WTC11 (cell line): ENCODE data around the gene RCE1. TPM values are rescaled to one million over a fixed set of nuclear protein-coding genes. Genes with fewer than 3 reads are reported as not detected.

ENCODE experiments used
- ATAC-seq: fragments of 200-7000 bp; cut with Tn5 transposase; 2 replicates; pipeline ENCODE4 v1.10.0; 2021; ENCODE audit warnings: mild to moderate bottlenecking, moderate library complexity
- CTCF ChIA-PET: fragments of 300-600 bp; sonication (Branson Sonifier 250); formaldehyde crosslinking; loops from one replicate; lab custom pipeline; 2021; ENCODE audit warnings: antibody characterized with exemption; lab: Charles Lee
- POLR2A ChIA-PET: fragments of 350-600 bp; sonication (Branson Sonifier 250); formaldehyde crosslinking; loops from one replicate; lab custom pipeline; 2021; ENCODE audit warnings: antibody characterized with exemption; lab: Charles Lee
- DNase-seq: peaks from one replicate; pipeline ENCODE4 v3.0.0; 2021; ENCODE audit warnings: low spot score
- H3K27ac Mint-ChIP-seq: 2 replicates; pipeline ENCODE4 v1.8.0; 2021; ENCODE audit warnings: mixed read lengths
- H3K27me3 Mint-ChIP-seq: 2 replicates; pipeline ENCODE4 v1.8.0; 2021; ENCODE audit warnings: low read depth, mild to moderate bottlenecking, moderate library complexity, mixed read lengths
- H3K36me3 Mint-ChIP-seq: 2 replicates; pipeline ENCODE4 v1.8.0; 2021; ENCODE audit warnings: mixed read lengths
- H3K4me1 Mint-ChIP-seq: 2 replicates; pipeline ENCODE4 v1.8.0; 2022; ENCODE audit warnings: mixed read lengths
- H3K4me3 Mint-ChIP-seq: 2 replicates; pipeline ENCODE4 v1.8.0; 2021; ENCODE audit warnings: mild to moderate bottlenecking, moderate library complexity, mixed read lengths
- H3K9me3 Mint-ChIP-seq: 2 replicates; pipeline ENCODE4 v1.8.0; 2021; ENCODE audit warnings: mixed read lengths
- FOXJ3 ChIP-seq: sonication (generic); formaldehyde crosslinking; IDR thresholded peaks from 2 replicates; pipeline ENCODE4 v1.9.0; 2021; ENCODE audit warnings: missing genetic modification reagents, mild to moderate bottlenecking, borderline replicate concordance
- FOXK1 ChIP-seq: sonication (generic); formaldehyde crosslinking; IDR thresholded peaks from 2 replicates; pipeline ENCODE4 v1.8.0; 2022; ENCODE audit warnings: mild to moderate bottlenecking, moderate library complexity, missing genetic modification reagents
- GABPB1 ChIP-seq: sonication (generic); formaldehyde crosslinking; IDR thresholded peaks from 2 replicates; pipeline ENCODE4 v1.8.1; 2023; ENCODE audit warnings: mild to moderate bottlenecking, missing genetic modification reagents
- HMGXB4 ChIP-seq: sonication (generic); formaldehyde crosslinking; IDR thresholded peaks from 2 replicates; pipeline ENCODE4 v1.8.1; 2023; ENCODE audit warnings: mild to moderate bottlenecking, moderate library complexity, missing genetic modification reagents
- MAX ChIP-seq: sonication (generic); formaldehyde crosslinking; IDR thresholded peaks from 2 replicates; pipeline ENCODE4 v1.8.0; 2022; ENCODE audit warnings: mild to moderate bottlenecking, missing genetic modification reagents
- MLX ChIP-seq: sonication (generic); formaldehyde crosslinking; IDR thresholded peaks from 2 replicates; pipeline ENCODE4 v1.8.1; 2023; ENCODE audit warnings: mild to moderate bottlenecking, missing genetic modification reagents, moderate library complexity
- MXD4 ChIP-seq: fragments of 250-450 bp; sonication (Bioruptor Pico); IDR thresholded peaks from 2 replicates; pipeline ENCODE4 v1.8.0; 2021; ENCODE audit warnings: mild to moderate bottlenecking, moderate library complexity, borderline replicate concordance
- MYBL2 ChIP-seq: sonication (generic); formaldehyde crosslinking; IDR thresholded peaks from 2 replicates; pipeline ENCODE4 v1.8.1; 2023; ENCODE audit warnings: mild to moderate bottlenecking, moderate library complexity, missing genetic modification reagents
- NFYB ChIP-seq: sonication (generic); formaldehyde crosslinking; conservative IDR thresholded peaks from 2 replicates; pipeline ENCODE4 v1.8.0; 2022; ENCODE audit warnings: low read depth, missing genetic modification reagents
- NR3C1 ChIP-seq: sonication (generic); formaldehyde crosslinking; conservative IDR thresholded peaks from 2 replicates; pipeline ENCODE4 v1.8.1; 2023; ENCODE audit warnings: low read depth, mild to moderate bottlenecking, missing genetic modification reagents
- PRDM15 ChIP-seq: sonication (generic); formaldehyde crosslinking; IDR thresholded peaks from 2 replicates; pipeline ENCODE4 v1.8.0; 2022; ENCODE audit warnings: missing genetic modification reagents
- RELA ChIP-seq: sonication (generic); formaldehyde crosslinking; IDR thresholded peaks from 2 replicates; pipeline ENCODE4 v1.8.1; 2022; ENCODE audit warnings: missing genetic modification reagents, mild to moderate bottlenecking, borderline replicate concordance
- TCF7 ChIP-seq: sonication (generic); formaldehyde crosslinking; IDR thresholded peaks from 2 replicates; pipeline ENCODE4 v1.8.0; 2022; ENCODE audit warnings: mild to moderate bottlenecking, low read depth, missing genetic modification reagents, moderate library complexity
- TEAD1 ChIP-seq: sonication (generic); formaldehyde crosslinking; IDR thresholded peaks from 2 replicates; pipeline ENCODE4 v1.8.0; 2022; ENCODE audit warnings: mild to moderate bottlenecking, missing genetic modification reagents
- ZMAT4 ChIP-seq: fragments of 250-450 bp; sonication (Bioruptor Pico); IDR thresholded peaks from 2 replicates; pipeline ENCODE4 v1.9.0; 2021; ENCODE audit warnings: mild to moderate bottlenecking
- ZNF263 ChIP-seq: sonication (generic); formaldehyde crosslinking; IDR thresholded peaks from 2 replicates; pipeline ENCODE4 v1.8.1; 2022; ENCODE audit warnings: low read depth, mild to moderate bottlenecking, moderate library complexity, missing genetic modification reagents
- ZNF396 ChIP-seq: fragments of 250-450 bp; sonication (Bioruptor Pico); IDR thresholded peaks from 2 replicates; pipeline ENCODE4 v1.8.0; 2021; ENCODE audit warnings: mild to moderate bottlenecking, moderate library complexity, borderline replicate concordance
- ZNF416 ChIP-seq: fragments of 250-450 bp; sonication (Bioruptor Pico); IDR thresholded peaks from 2 replicates; pipeline ENCODE4 v1.9.0; 2021; ENCODE audit warnings: mild to moderate bottlenecking, inconsistent platforms
- ZNF423 ChIP-seq: fragments of 250-450 bp; sonication (Bioruptor Pico); IDR thresholded peaks from 2 replicates; pipeline ENCODE4 v2.1.2; 2022; ENCODE audit warnings: mild to moderate bottlenecking, moderate library complexity
- ZSCAN18 ChIP-seq: fragments of 250-450 bp; sonication (Bioruptor Pico); IDR thresholded peaks from 2 replicates; pipeline ENCODE4 v2.1.2; 2022; ENCODE audit warnings: mild to moderate bottlenecking, moderate library complexity
- total RNA-seq: library from RNA; stranded (reverse); gene quantifications from 3 replicates; pipeline ENCODE4 v1.2.3, GENCODE V29; 2021

Gene RCE1
- total RNA-seq, 1 experiment from 2014 or later: 34.6 TPM

- TF ChIP-seq MLX (CRISPR knock-in tag) (no peak), ZSCAN18 (CRISPR knock-in tag) (no peak)
- TF ChIP-seq, all 79 proteins: peak for 0
Observed at GRCh38 chr11:66850235-66850587, 7.0 kb downstream of the RCE1 start (continued).

- POLR2A ChIA-PET: interaction anchor here (0.5 kb wide), 1 partner anchor 81 kb away, joined by 3 read pairs; no protein-coding TSS in a partner anchor
- TF ChIP-seq TEAD1 (CRISPR knock-in tag) (no peak), NFYB (CRISPR knock-in tag) (no peak)
- no peak overlapping the region for H3K4me3 Mint-ChIP-seq
- ATAC-seq (no peak), DNase-seq (no peak)
- peaks cover 4% of the 10 kb centered on the region; the same call in 1 of the 2 replicates for H3K36me3 Mint-ChIP-seq
- no peak overlapping the region for H3K27ac Mint-ChIP-seq
- H3K4me1 Mint-ChIP-seq: peaks cover 12% of the 10 kb centered on the region
- H3K9me3 Mint-ChIP-seq: no peaks in the 10 kb centered on the region
- H3K27me3 Mint-ChIP-seq: no peaks in the 10 kb centered on the region
- CTCF ChIA-PET: interaction anchor here (1.8 to 1.9 kb wide), 2 partner anchors 31 to 170 kb away, joined by 17 to 39 read pairs; no protein-coding TSS in a partner anchor
Observed at GRCh38 chr11:66850588-66851238, 7.5 kb downstream of the RCE1 start.

GRCh38 chr11:66851239-66851596 lies 8.0 kb downstream of the RCE1 start:
- ChIA-PET POLR2A (interaction anchor here (0.5 to 2.6 kb wide), 3 partner anchors 8 to 80 kb away, joined by 3 to 14 read pairs (median 3); partner anchors contain the start of gene RCE1), CTCF (interaction anchor here (0.9 to 1.9 kb wide), 18 partner anchors 8 to 360 kb away, joined by 3 to 39 read pairs (median 6); partner anchors contain the start of genes PC, RBM14 and RCE1)
- Mint-ChIP-seq H3K36me3 (peaks cover 4% of the 10 kb centered on the region; the same call in 1 of the 2 replicates), H3K4me3 (no peak overlapping the region), H3K27ac (no peak overlapping the region), H3K27me3 (no peaks in the 10 kb centered on the region), H3K4me1 (peaks cover 13% of the 10 kb centered on the region), H3K9me3 (no peaks in the 10 kb centered on the region)
- DNase-seq (no peak), ATAC-seq (no peak)
- TF ChIP-seq MLX (CRISPR knock-in tag): no peak
- no peak for TF ChIP-seq MXD4
- no peak for TF ChIP-seq PRDM15 (CRISPR knock-in tag)
- TF ChIP-seq ZNF396 (CRISPR knock-in tag): no peak
- TF ChIP-seq ZMAT4 (CRISPR knock-in tag): no peak
- TF ChIP-seq NFYB (CRISPR knock-in tag): no peak
- TF ChIP-seq ZSCAN18 (CRISPR knock-in tag): no peak
- no peak for TF ChIP-seq MAX (CRISPR knock-in tag)
- no peak for TF ChIP-seq MYBL2 (CRISPR knock-in tag)
- TF ChIP-seq HMGXB4 (CRISPR knock-in tag): no peak
- TF ChIP-seq ZNF423 (CRISPR knock-in tag): no peak
- TF ChIP-seq TCF7 (CRISPR knock-in tag): no peak
- no peak for TF ChIP-seq NR3C1 (CRISPR knock-in tag)
- TF ChIP-seq FOXK1 (CRISPR knock-in tag): no peak
- no peak for TF ChIP-seq FOXJ3
- TF ChIP-seq GABPB1: no peak
- no peak for TF ChIP-seq RELA (CRISPR knock-in tag)
- TF ChIP-seq ZNF263 (CRISPR knock-in tag): no peak
- no peak for TF ChIP-seq ZNF416 (CRISPR knock-in tag)
